Gastroesophageal sphincter (tissue), 4 donors: ENCODE measurements around the gene FIGN. TPM values are rescaled to one million over a fixed set of nuclear protein-coding genes. Genes with fewer than 3 reads are reported as not detected.

ENCODE experiments used
- ATAC-seq: fragments of 150-250 bp; one replicate; pipeline ENCODE4 v1.9.1; 2016; ENCODE audit warnings: mild to moderate bottlenecking, moderate library complexity
- H3K27ac ChIP-seq, 4 donors: fragments of 200-600 bp; sonication (generic) in 3 of 4; 1 replicate in 3 of 4; 2 replicates in 1 of 4; pipeline ENCODE4 v1.5.1; 2016 to 2019
- H3K27me3 ChIP-seq: fragments of 200-600 bp; sonication (generic); one replicate; pipeline ENCODE4 v1.5.1; 2019
- H3K36me3 ChIP-seq, 2 donors: fragments of 200-600 bp; sonication (generic); one replicate each; pipeline ENCODE4 v1.5.1; 2019; ENCODE audit warnings: control low read depth in 1 of 2
- H3K4me1 ChIP-seq, 3 donors: fragments of 200-600 bp; sonication (generic); 1 replicate in 2 of 3; 2 replicates in 1 of 3; pipeline ENCODE4 v1.5.1; 2016 to 2019; ENCODE audit warnings: control low read depth in 2 of 3
- H3K4me3 ChIP-seq, 2 donors: fragments of 200-600 bp; sonication (generic); one replicate each; pipeline ENCODE4 v1.5.1; 2019; ENCODE audit warnings: mild to moderate bottlenecking in 1 of 2, moderate library complexity in 1 of 2
- H3K9me3 ChIP-seq, 3 donors: fragments of 200-600 bp; sonication (generic); one replicate each; pipeline ENCODE4 v1.5.1; 2017 to 2019; ENCODE audit warnings: control low read depth in 2 of 3
- CTCF ChIP-seq, 4 experiments: fragments of 200-600 bp in 2 of 4; fragments of 450-650 bp in 2 of 4; sonication (generic) in 1 of 4; IDR thresholded peaks; one replicate each; pipeline ENCODE4 v1.5.1; 2017 to 2019; ENCODE audit warnings: antibody characterized with exemption in 4 of 4, mild to moderate bottlenecking in 2 of 4, moderate library complexity in 2 of 4
- EP300 ChIP-seq: sonication (generic); formaldehyde crosslinking; IDR thresholded peaks from one replicate; pipeline ENCODE4 v1.6.1; 2017; ENCODE audit warnings: antibody characterized with exemption, mild to moderate bottlenecking
- POLR2A ChIP-seq, 2 donors: fragments of 450-650 bp; IDR thresholded peaks; one replicate each; pipeline ENCODE4 v1.6.1; 2017; ENCODE audit warnings: antibody characterized with exemption in 2 of 2, mild to moderate bottlenecking in 2 of 2, moderate library complexity in 1 of 2
- POLR2AphosphoS5 ChIP-seq: sonication (generic); formaldehyde crosslinking; IDR thresholded peaks from one replicate; pipeline ENCODE4 v1.6.1; 2017; ENCODE audit warnings: antibody characterized with exemption
- WGBS, 2 donors: methylation state at CpG; one replicate each; pipeline ENCODE4 v1.1.5; 2018; ENCODE audit warnings: low coverage in 1 of 2; 5-methylcytosine and 5-hydroxymethylcytosine counted together
- total RNA-seq, 4 donors: library from RNA; depleted of rRNA; stranded (reverse); fragments of >200 nt; gene quantifications; one replicate each; pipeline ENCODE4 v1.1.0, GENCODE V29; 2016

FIGN gene
- total RNA-seq, 4 donors from 2014 or later = 5.0 to 17.5 (median 10.2) TPM

GRCh38 chr2:163612332-163612731, 123.5 kb downstream of the FIGN start:
- no peak for ATAC-seq
- H3K36me3 ChIP-seq = peaks cover 0 to 24% of the 10 kb centered on the region in 2 donors
- no peak overlapping the region for H3K4me3 ChIP-seq
- H3K27ac ChIP-seq = no peak overlapping the region
- no peaks in the 10 kb centered on the region for H3K4me1 ChIP-seq
- TF ChIP-seq CTCF (IDR thresholded peaks at IDR 0.05) (no peak), POLR2AphosphoS5 (no peak), POLR2A (IDR thresholded peaks at IDR 0.05) (no peak), EP300 (no peak)
- no peaks in the 10 kb centered on the region for H3K27me3 ChIP-seq
- 79 to 93% methylated on average over 9 of the region's 9 CpGs for WGBS, 2 donors
- H3K9me3 ChIP-seq = no peaks in the 10 kb centered on the region

- Histone ChIP-seq H3K36me3 (peaks cover 0 to 24% of the 10 kb centered on the region in 2 donors), H3K27me3 (no peaks in the 10 kb centered on the region), H3K27ac (no peak overlapping the region), H3K4me3 (no peak overlapping the region), H3K4me1 (no peaks in the 10 kb centered on the region), H3K9me3 (no peaks in the 10 kb centered on the region)
- TF ChIP-seq CTCF (IDR thresholded peaks at IDR 0.05) = no peak
- ATAC-seq = no peak
- 80 to 100% methylated on average over 3 to 5 of the region's 8 CpGs for WGBS, 2 donors
These were observed 124.3 kb downstream of the FIGN start for GRCh38 chr2:163611557-163611906.

GRCh38 chr2:163610817-163611556, 124.8 kb downstream of the FIGN start:
- H3K4me3 ChIP-seq = no peak overlapping the region
- TF ChIP-seq CTCF (IDR thresholded peaks at IDR 0.05) = peak in 2 of 4 experiments; percentile 16 to 19
- no peak for TF ChIP-seq EP300
- H3K4me1 ChIP-seq = no peaks in the 10 kb centered on the region
- no peak for ATAC-seq
- no peak overlapping the region for H3K27ac ChIP-seq
- peaks cover 0 to 24% of the 10 kb centered on the region in 2 donors for H3K36me3 ChIP-seq
- no peaks in the 10 kb centered on the region for H3K27me3 ChIP-seq
- WGBS, 2 donors = 70 to 79% methylated on average over 7 of the region's 13 CpGs
- H3K9me3 ChIP-seq = no peaks in the 10 kb centered on the region

GRCh38 chr2:163607630-163608029, 128.2 kb downstream of the FIGN start:
- no peak overlapping the region for H3K27ac ChIP-seq
- H3K27me3 ChIP-seq = no peaks in the 10 kb centered on the region
- H3K4me3 ChIP-seq = no peak overlapping the region
- no peaks in the 10 kb centered on the region for H3K9me3 ChIP-seq
- no peak for ATAC-seq
- peaks cover 0 to 24% of the 10 kb centered on the region in 2 donors for H3K36me3 ChIP-seq
- no peak for TF ChIP-seq EP300
- H3K4me1 ChIP-seq = no peaks in the 10 kb centered on the region

GRCh38 chr2:163606878-163607277, 128.9 kb downstream of the FIGN start:
- no peak for ATAC-seq

More at GRCh38 chr2:163606878-163607277, 128.9 kb downstream of the FIGN start:
- no peaks in the 10 kb centered on the region for H3K9me3 ChIP-seq
- H3K36me3 ChIP-seq = peaks cover 0 to 24% of the 10 kb centered on the region in 2 donors
- H3K4me3 ChIP-seq = no peak overlapping the region
- no peak for TF ChIP-seq POLR2AphosphoS5
- no peak for TF ChIP-seq CTCF (IDR thresholded peaks at IDR 0.05)
- TF ChIP-seq POLR2A (IDR thresholded peaks at IDR 0.05) = no peak
- TF ChIP-seq EP300 = no peak
- H3K27me3 ChIP-seq = no peaks in the 10 kb centered on the region
- no peaks in the 10 kb centered on the region for H3K4me1 ChIP-seq
- 90 to 93% methylated on average over 3 of the region's 3 CpGs for WGBS, 2 donors
- H3K27ac ChIP-seq = no peak overlapping the region
